SK-N-SH (cell line): ENCODE results near the gene SEMA4D.

ENCODE experiments used
- CHD2 ChIP-seq: fragments of 150-350 bp; IDR thresholded peaks from 2 replicates; pipeline ENCODE4 v1.6.1; 2018; ENCODE audit warnings: low read length; ENCODE audit not compliant: partially characterized antibody
- EP300 ChIP-seq, 2 experiments: IDR thresholded peaks; 2 replicates each; pipeline versions ENCODE4 v1.4.0 to v1.6.1; 2012; ENCODE audit warnings: borderline replicate concordance in 1 of 2, low read depth in 1 of 2, low read length in 1 of 2
- EZH2phosphoT487 ChIP-seq: fragments of 200-600 bp; sonication (generic); IDR thresholded peaks from 2 replicates; pipeline ENCODE4 v1.6.1; 2017; ENCODE audit warnings: low read depth, mixed run types, mild to moderate bottlenecking, antibody characterized with exemption, moderate library complexity, borderline replicate concordance
- IRF3 ChIP-seq: fragments of 150-350 bp; IDR thresholded peaks from 2 replicates; pipeline ENCODE4 v1.6.1; 2016; ENCODE audit warnings: mild to moderate bottlenecking, low read depth, low read length
- MAX ChIP-seq: IDR thresholded peaks from 2 replicates; pipeline ENCODE4 v1.4.0; 2012; ENCODE audit warnings: low read depth
- POLR2AphosphoS5 ChIP-seq: IDR thresholded peaks from 2 replicates; pipeline ENCODE4 v1.6.1; 2012; ENCODE audit warnings: low read depth, low read length
- RAD21 ChIP-seq: IDR thresholded peaks from 2 replicates; pipeline ENCODE4 v1.6.1; 2012; ENCODE audit warnings: mild to moderate bottlenecking, low read length
- TCF12 ChIP-seq: IDR thresholded peaks from 2 replicates; pipeline ENCODE4 v1.4.0; 2012
- YY1 ChIP-seq: IDR thresholded peaks from 2 replicates; pipeline ENCODE4 v1.4.0; 2012; ENCODE audit warnings: low read depth, mild to moderate bottlenecking
- TF ChIP-seq, protein P1 (sequence below): fragments of 200-600 bp; sonication (generic); IDR thresholded peaks from 2 replicates; pipeline ENCODE4 v1.6.1; 2017; ENCODE audit warnings: antibody characterized with exemption, mild to moderate bottlenecking, moderate library complexity
- TF ChIP-seq, protein P2 (sequence below): IDR thresholded peaks from 2 replicates; pipeline ENCODE4 v1.6.1; 2012; ENCODE audit warnings: mild to moderate bottlenecking, low read depth, low read length, moderate library complexity

- TF ChIP-seq, protein P1, sequence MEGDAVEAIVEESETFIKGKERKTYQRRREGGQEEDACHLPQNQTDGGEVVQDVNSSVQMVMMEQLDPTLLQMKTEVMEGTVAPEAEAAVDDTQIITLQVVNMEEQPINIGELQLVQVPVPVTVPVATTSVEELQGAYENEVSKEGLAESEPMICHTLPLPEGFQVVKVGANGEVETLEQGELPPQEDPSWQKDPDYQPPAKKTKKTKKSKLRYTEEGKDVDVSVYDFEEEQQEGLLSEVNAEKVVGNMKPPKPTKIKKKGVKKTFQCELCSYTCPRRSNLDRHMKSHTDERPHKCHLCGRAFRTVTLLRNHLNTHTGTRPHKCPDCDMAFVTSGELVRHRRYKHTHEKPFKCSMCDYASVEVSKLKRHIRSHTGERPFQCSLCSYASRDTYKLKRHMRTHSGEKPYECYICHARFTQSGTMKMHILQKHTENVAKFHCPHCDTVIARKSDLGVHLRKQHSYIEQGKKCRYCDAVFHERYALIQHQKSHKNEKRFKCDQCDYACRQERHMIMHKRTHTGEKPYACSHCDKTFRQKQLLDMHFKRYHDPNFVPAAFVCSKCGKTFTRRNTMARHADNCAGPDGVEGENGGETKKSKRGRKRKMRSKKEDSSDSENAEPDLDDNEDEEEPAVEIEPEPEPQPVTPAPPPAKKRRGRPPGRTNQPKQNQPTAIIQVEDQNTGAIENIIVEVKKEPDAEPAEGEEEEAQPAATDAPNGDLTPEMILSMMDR: no peak
- TF ChIP-seq EP300 (IDR thresholded peaks at IDR 0.05; ENCODE audit: borderline replicate concordance in 1 of 2, low read depth in 1 of 2, low read length in 1 of 2): no peak
- no peak for TF ChIP-seq POLR2AphosphoS5
- TF ChIP-seq, protein P2, sequence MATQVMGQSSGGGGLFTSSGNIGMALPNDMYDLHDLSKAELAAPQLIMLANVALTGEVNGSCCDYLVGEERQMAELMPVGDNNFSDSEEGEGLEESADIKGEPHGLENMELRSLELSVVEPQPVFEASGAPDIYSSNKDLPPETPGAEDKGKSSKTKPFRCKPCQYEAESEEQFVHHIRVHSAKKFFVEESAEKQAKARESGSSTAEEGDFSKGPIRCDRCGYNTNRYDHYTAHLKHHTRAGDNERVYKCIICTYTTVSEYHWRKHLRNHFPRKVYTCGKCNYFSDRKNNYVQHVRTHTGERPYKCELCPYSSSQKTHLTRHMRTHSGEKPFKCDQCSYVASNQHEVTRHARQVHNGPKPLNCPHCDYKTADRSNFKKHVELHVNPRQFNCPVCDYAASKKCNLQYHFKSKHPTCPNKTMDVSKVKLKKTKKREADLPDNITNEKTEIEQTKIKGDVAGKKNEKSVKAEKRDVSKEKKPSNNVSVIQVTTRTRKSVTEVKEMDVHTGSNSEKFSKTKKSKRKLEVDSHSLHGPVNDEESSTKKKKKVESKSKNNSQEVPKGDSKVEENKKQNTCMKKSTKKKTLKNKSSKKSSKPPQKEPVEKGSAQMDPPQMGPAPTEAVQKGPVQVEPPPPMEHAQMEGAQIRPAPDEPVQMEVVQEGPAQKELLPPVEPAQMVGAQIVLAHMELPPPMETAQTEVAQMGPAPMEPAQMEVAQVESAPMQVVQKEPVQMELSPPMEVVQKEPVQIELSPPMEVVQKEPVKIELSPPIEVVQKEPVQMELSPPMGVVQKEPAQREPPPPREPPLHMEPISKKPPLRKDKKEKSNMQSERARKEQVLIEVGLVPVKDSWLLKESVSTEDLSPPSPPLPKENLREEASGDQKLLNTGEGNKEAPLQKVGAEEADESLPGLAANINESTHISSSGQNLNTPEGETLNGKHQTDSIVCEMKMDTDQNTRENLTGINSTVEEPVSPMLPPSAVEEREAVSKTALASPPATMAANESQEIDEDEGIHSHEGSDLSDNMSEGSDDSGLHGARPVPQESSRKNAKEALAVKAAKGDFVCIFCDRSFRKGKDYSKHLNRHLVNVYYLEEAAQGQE: no peak
- no peak for TF ChIP-seq IRF3
- TF ChIP-seq TCF12: no peak
- TF ChIP-seq CHD2: no peak
- no peak for TF ChIP-seq RAD21
- no peak for TF ChIP-seq EZH2phosphoT487
- TF ChIP-seq MAX: no peak
- no peak for TF ChIP-seq YY1
Observed at GRCh38 chr9:89453452-89453851, 44.5 kb downstream of the SEMA4D start.
